ENCODE measurements around the gene WDFY3. TPM values are rescaled to one million over a fixed set of nuclear protein-coding genes. Genes with fewer than 3 reads are reported as not detected.

Gene WDFY3
- total RNA-seq, 2 donors from 2014 or later: 0.21 to 0.59 TPM

DNA sequence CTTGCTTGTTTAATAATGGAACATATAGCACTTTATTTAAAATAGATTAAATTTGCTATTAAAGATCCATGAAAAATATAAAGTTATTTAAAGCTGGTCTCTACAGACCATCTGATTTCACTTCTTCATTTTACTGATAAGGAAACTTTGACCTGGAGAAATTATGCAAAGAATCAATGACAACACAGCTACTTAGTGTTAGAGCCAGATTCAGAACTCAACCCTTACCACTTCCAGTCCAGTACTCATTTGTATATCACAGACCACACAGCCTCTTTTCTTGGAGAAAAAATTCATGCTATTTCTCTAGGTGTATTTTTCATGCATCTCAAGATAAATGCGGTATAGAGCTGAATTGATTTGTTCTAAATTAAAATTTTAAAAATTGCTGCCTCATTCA is 34.0 kb downstream of the WDFY3 start:
- ATAC-seq: no peak
- H3K4me1 Mint-ChIP-seq (ENCODE audit: low read depth in 2 of 2): no peaks in the 10 kb centered on the region
- DNase-seq (ENCODE audit: low spot score): no peak
- no peaks in the 10 kb centered on the region for H3K27me3 Mint-ChIP-seq
- no peak overlapping the region for H3K4me3 Mint-ChIP-seq
- peaks cover 7% of the 10 kb centered on the region for H3K36me3 Mint-ChIP-seq
- peaks cover 11% of the 10 kb centered on the region for H3K9me3 Mint-ChIP-seq
- no peak overlapping the region for H3K27ac Mint-ChIP-seq

GRCh38 chr4:84931961-84932360 is 34.5 kb downstream of the WDFY3 start:
- Mint-ChIP-seq H3K4me1 (ENCODE audit: low read depth in 2 of 2) (no peaks in the 10 kb centered on the region), H3K4me3 (no peak overlapping the region), H3K9me3 (peaks cover 13% of the 10 kb centered on the region), H3K36me3 (peaks cover 2% of the 10 kb centered on the region), H3K27me3 (no peaks in the 10 kb centered on the region), H3K27ac (no peak overlapping the region)
- DNase-seq (ENCODE audit: low spot score): no peak
- ATAC-seq: no peak

GRCh38 chr4:84931274-84931673 is 35.2 kb downstream of the WDFY3 start:
- ATAC-seq: no peak
- Mint-ChIP-seq H3K4me1 (ENCODE audit: low read depth in 2 of 2) (no peaks in the 10 kb centered on the region), H3K9me3 (peaks cover 10% of the 10 kb centered on the region), H3K27me3 (no peaks in the 10 kb centered on the region), H3K27ac (no peak overlapping the region), H3K4me3 (no peak overlapping the region), H3K36me3 (no peaks in the 10 kb centered on the region)
- no peak for DNase-seq (ENCODE audit: low spot score)

GRCh38 chr4:84928089-84928488 is 38.4 kb downstream of the WDFY3 start:
- no peak for DNase-seq (ENCODE audit: low spot score)
- Mint-ChIP-seq H3K4me1 (ENCODE audit: low read depth in 2 of 2) (no peaks in the 10 kb centered on the region), H3K27me3 (no peaks in the 10 kb centered on the region), H3K36me3 (no peaks in the 10 kb centered on the region), H3K4me3 (no peak overlapping the region), H3K9me3 (peaks cover 10% of the 10 kb centered on the region), H3K27ac (no peak overlapping the region)
- no peak for ATAC-seq

GRCh38 chr4:84927428-84927827 is 39.1 kb downstream of the WDFY3 start:
- Mint-ChIP-seq H3K4me1 (ENCODE audit: low read depth in 2 of 2) (no peaks in the 10 kb centered on the region), H3K9me3 (peaks cover 10% of the 10 kb centered on the region), H3K4me3 (no peak overlapping the region), H3K36me3 (no peaks in the 10 kb centered on the region), H3K27ac (no peak overlapping the region), H3K27me3 (no peaks in the 10 kb centered on the region)
- ATAC-seq: no peak
- no peak for DNase-seq (ENCODE audit: low spot score)

GRCh38 chr4:84925558-84925957 is 40.9 kb downstream of the WDFY3 start:
- no peak for DNase-seq (ENCODE audit: low spot score)
- Mint-ChIP-seq H3K9me3 (peaks cover 10% of the 10 kb centered on the region), H3K36me3 (no peaks in the 10 kb centered on the region), H3K4me1 (ENCODE audit: low read depth in 2 of 2) (no peaks in the 10 kb centered on the region), H3K27ac (no peak overlapping the region), H3K4me3 (no peak overlapping the region), H3K27me3 (no peaks in the 10 kb centered on the region)
- no peak for ATAC-seq

- Mint-ChIP-seq H3K9me3 (peaks cover 10% of the 10 kb centered on the region), H3K27me3 (no peaks in the 10 kb centered on the region), H3K4me1 (ENCODE audit: low read depth in 2 of 2) (no peaks in the 10 kb centered on the region), H3K27ac (no peak overlapping the region), H3K4me3 (no peak overlapping the region), H3K36me3 (no peaks in the 10 kb centered on the region)
- no peak for ATAC-seq
- DNase-seq (ENCODE audit: low spot score): no peak
Measured at GRCh38 chr4:84924434-84924833, 42.1 kb downstream of the WDFY3 start.

DNA sequence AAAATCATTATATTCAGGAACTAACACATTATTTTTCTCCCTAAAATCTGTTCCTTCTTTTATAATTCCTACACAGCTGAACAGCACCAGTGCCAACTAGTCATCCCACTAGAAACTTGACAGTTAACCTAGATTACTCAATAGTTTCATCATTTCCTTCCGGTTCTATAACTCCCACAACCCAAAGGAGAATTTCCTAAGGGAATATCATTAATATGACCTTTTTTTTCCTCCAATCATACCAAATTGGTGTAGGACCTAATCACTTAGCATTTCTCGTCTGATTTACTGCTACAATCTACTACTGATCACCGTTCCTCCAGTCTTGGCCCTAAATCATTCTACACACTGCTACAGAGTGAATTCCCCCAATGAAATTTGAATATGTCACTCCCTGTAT is 45.9 kb downstream of the WDFY3 start:
- no peak for ATAC-seq
- H3K27me3 Mint-ChIP-seq: no peaks in the 10 kb centered on the region
- H3K36me3 Mint-ChIP-seq: no peaks in the 10 kb centered on the region
- no peak overlapping the region for H3K4me3 Mint-ChIP-seq
- no peaks in the 10 kb centered on the region for H3K4me1 Mint-ChIP-seq (ENCODE audit: low read depth in 2 of 2)
- DNase-seq (ENCODE audit: low spot score): no peak
- H3K9me3 Mint-ChIP-seq: no peaks in the 10 kb centered on the region
- no peak overlapping the region for H3K27ac Mint-ChIP-seq

- ATAC-seq (no peak), DNase-seq (ENCODE audit: low spot score) (no peak)
- Mint-ChIP-seq H3K4me1 (ENCODE audit: low read depth in 2 of 2) (no peaks in the 10 kb centered on the region), H3K27ac (no peak overlapping the region), H3K36me3 (no peaks in the 10 kb centered on the region), H3K27me3 (no peaks in the 10 kb centered on the region), H3K9me3 (no peaks in the 10 kb centered on the region), H3K4me3 (no peak overlapping the region)
Measured at GRCh38 chr4:84917869-84918600, 48.5 kb downstream of the WDFY3 start.

DNA sequence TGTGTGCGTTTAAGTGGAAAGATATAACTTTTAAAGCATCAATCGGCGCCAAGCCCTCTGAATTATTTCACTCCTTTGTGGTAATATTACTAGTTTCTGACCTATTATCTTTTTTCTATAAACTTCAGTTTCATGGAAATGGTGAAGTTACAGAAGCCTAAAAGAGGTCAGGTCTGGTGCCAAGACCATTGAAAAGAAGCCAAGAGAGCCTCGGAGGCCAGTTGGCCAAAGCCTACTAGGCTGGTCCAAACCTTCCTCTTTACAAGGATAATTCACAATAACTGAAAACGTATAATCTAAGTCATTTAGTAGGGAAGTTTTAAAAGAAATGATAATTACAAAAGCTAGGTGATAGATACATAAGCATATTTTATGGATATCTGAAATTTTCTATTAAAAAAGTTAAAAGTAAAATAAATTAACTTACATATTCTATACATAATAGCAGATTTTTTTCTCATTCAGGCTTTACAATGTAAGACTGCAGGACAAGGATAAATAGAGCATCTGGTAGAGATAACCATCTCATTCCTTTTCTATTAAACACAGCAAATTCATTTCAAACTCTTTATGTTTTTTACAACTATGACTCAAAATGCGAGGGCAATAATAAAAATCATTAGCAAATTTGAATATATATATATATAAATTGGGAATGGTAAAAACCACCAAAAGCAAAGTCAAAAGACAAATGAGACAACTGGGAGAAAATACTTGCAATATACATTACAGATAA is 49.2 kb downstream of the WDFY3 start:
- DNase-seq (ENCODE audit: low spot score) (no peak), ATAC-seq (no peak)
- Mint-ChIP-seq H3K4me3 (no peak overlapping the region), H3K27ac (no peak overlapping the region), H3K27me3 (no peaks in the 10 kb centered on the region), H3K9me3 (no peaks in the 10 kb centered on the region), H3K36me3 (no peaks in the 10 kb centered on the region), H3K4me1 (ENCODE audit: low read depth in 2 of 2) (no peaks in the 10 kb centered on the region)

- no peak overlapping the region for H3K4me3 Mint-ChIP-seq
Measured at GRCh38 chr4:84916227-84916626, 50.3 kb downstream of the WDFY3 start.

GRCh38 chr4:84915396-84915780 is 51.1 kb downstream of the WDFY3 start:
- Mint-ChIP-seq H3K4me1 (ENCODE audit: low read depth in 2 of 2) (no peaks in the 10 kb centered on the region), H3K27me3 (no peaks in the 10 kb centered on the region), H3K27ac (no peak overlapping the region), H3K36me3 (no peaks in the 10 kb centered on the region), H3K9me3 (no peaks in the 10 kb centered on the region), H3K4me3 (no peak overlapping the region)
- ATAC-seq: no peak
- no peak for DNase-seq (ENCODE audit: low spot score)

More at GRCh38 chr4:84916227-84916626, 50.3 kb downstream of the WDFY3 start:
- ATAC-seq (no peak), DNase-seq (ENCODE audit: low spot score) (no peak)
- H3K9me3 Mint-ChIP-seq: no peaks in the 10 kb centered on the region
- no peaks in the 10 kb centered on the region for H3K27me3 Mint-ChIP-seq
- no peaks in the 10 kb centered on the region for H3K36me3 Mint-ChIP-seq
- H3K4me1 Mint-ChIP-seq (ENCODE audit: low read depth in 2 of 2): no peaks in the 10 kb centered on the region
- H3K27ac Mint-ChIP-seq: no peak overlapping the region

- ATAC-seq: no peak
- Mint-ChIP-seq H3K36me3 (no peaks in the 10 kb centered on the region), H3K4me3 (no peak overlapping the region), H3K4me1 (ENCODE audit: low read depth in 2 of 2) (no peaks in the 10 kb centered on the region), H3K27me3 (no peaks in the 10 kb centered on the region), H3K9me3 (no peaks in the 10 kb centered on the region), H3K27ac (no peak overlapping the region)
- no peak for DNase-seq (ENCODE audit: low spot score)
Measured at GRCh38 chr4:84914686-84915395, 51.6 kb downstream of the WDFY3 start.

DNA sequence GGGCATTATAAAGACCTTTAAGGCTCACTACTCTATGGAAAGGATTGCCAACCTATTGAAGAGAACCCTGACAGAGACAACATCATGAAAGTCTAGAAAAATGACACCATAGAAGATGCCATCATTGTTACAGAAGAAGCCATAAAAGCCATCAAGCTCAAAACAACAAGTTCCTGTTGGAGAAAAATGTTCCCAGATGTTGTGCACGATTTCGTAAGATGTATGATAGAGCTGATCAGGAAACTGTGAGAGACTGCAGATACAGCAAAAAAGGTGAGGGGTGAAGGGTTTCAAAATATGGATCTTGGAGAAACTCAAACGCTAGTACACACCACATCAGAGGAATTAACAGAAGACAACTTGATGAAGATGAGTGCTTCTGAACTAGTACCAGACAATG is 53.3 kb downstream of the WDFY3 start:
- Mint-ChIP-seq H3K27me3 (no peaks in the 10 kb centered on the region), H3K4me1 (ENCODE audit: low read depth in 2 of 2) (no peaks in the 10 kb centered on the region), H3K36me3 (no peaks in the 10 kb centered on the region), H3K4me3 (no peak overlapping the region), H3K27ac (no peak overlapping the region), H3K9me3 (no peaks in the 10 kb centered on the region)
- no peak for ATAC-seq
- DNase-seq (ENCODE audit: low spot score): no peak
